ENCODE data around the gene PRDM1. TPM values are rescaled to one million over a fixed set of nuclear protein-coding genes. Genes with fewer than 3 reads are reported as not detected.

PRDM1 gene
- total and polyA plus RNA-seq, 2 donors (not counting 1 experiment from before 2014, with no cell fraction given), result 6.9 to 9.6 TPM

- no peaks in the 10 kb centered on the region for H3K79me2 ChIP-seq (ENCODE audit: control insufficient read depth, insufficient read depth, low read length)
- no peak overlapping the region for H3K27ac ChIP-seq (ENCODE audit: low read length in 2 of 2)
- peaks cover 49% of the 10 kb centered on the region for H3K4me1 Mint-ChIP-seq
- no peaks in the 10 kb centered on the region for H3K9me3 Mint-ChIP-seq (ENCODE audit: insufficient read depth)
- H4K20me1 ChIP-seq (ENCODE audit: control insufficient read depth, insufficient read depth, low read length, poor library complexity, severe bottlenecking), result no peaks in the 10 kb centered on the region
- intact Hi-C loops (cut with micrococcal nuclease), result no loop called here
- DNase-seq (no peak), ATAC-seq (ENCODE audit: low read depth) (no peak)
- peaks cover 6% of the 10 kb centered on the region for H3K27me3 Mint-ChIP-seq
- peaks cover 0 to 4% (median 1%) of the 10 kb centered on the region in 4 experiments for H3K27me3 ChIP-seq (replicated peaks in 1 of 4; ENCODE audit: control extremely low read depth in 1 of 4, control insufficient read depth in 3 of 4, insufficient read depth in 4 of 4, low read length in 3 of 4)
- 99% methylated on average over 5 of the region's 5 CpGs for WGBS (ENCODE audit: insufficient coverage)
- no peak overlapping the region for H2AFZ ChIP-seq (ENCODE audit: insufficient read depth, low read depth, low read length, poor library complexity, severe bottlenecking)
- no peak overlapping the region for H3K9ac ChIP-seq (ENCODE audit: low read length)
- H3K9me3 ChIP-seq (ENCODE audit: control extremely low read depth in 1 of 3, control insufficient read depth in 2 of 3, insufficient read depth in 1 of 3, low read length in 2 of 3), result no peaks in the 10 kb centered on the region
- peaks cover 26 to 35% of the 10 kb centered on the region in 2 donors for H3K4me1 ChIP-seq (ENCODE audit: control insufficient read depth in 2 of 2, insufficient read depth in 2 of 2, low read length in 2 of 2)
- POLR2A ChIA-PET, result interaction anchor here (0.6 kb wide), 1 partner anchor 100 kb away, joined by 3 read pairs; no protein-coding TSS in a partner anchor
- H3K36me3 ChIP-seq (replicated peaks in 1 of 2; ENCODE audit: control extremely low read depth in 1 of 2, control insufficient read depth in 1 of 2, extremely low read depth in 1 of 2, insufficient read depth in 2 of 2, low read length in 1 of 2), result no peaks in the 10 kb centered on the region
- no peak overlapping the region for H3K27ac Mint-ChIP-seq
- no peak overlapping the region for H3K4me2 ChIP-seq (replicated peaks; ENCODE audit: low read depth, low read length, poor library complexity, severe bottlenecking)
- H3K4me3 ChIP-seq (ENCODE audit: control extremely low read depth in 1 of 5, extremely low read depth in 1 of 5, insufficient read depth in 1 of 5, low read depth in 2 of 5, low read length in 4 of 5), result no peak overlapping the region
- CTCF ChIA-PET, result interaction anchor here (0.6 to 3.8 kb wide), 9 partner anchors 16 to 198 kb away, joined by 3 to 34 read pairs (median 4); no protein-coding TSS in a partner anchor
- no peak overlapping the region for H3K4me3 Mint-ChIP-seq
- TF ChIP-seq CTCF (IDR thresholded peaks at IDR 0.05), result no peak
- TF ChIP-seq EZH2 (IDR thresholded peaks at IDR 0.05; ENCODE audit: borderline replicate concordance, insufficient read depth, low read depth, low read length, poor library complexity, severe bottlenecking), result no peak
Observed at GRCh38 chr6:106092279-106092678, 6.1 kb downstream of the PRDM1 start.

- CTCF ChIA-PET, result interaction anchor here (3.0 to 3.8 kb wide), 2 partner anchors 102 to 129 kb away, joined by 12 to 34 read pairs; no protein-coding TSS in a partner anchor
- H2AFZ ChIP-seq (ENCODE audit: insufficient read depth, low read depth, low read length, poor library complexity, severe bottlenecking), result no peak overlapping the region
- Mint-ChIP-seq H3K4me1 (peaks cover 66% of the 10 kb centered on the region), H3K4me3 (peak overlapping the region; percentile 70), H3K27ac (peak overlapping the region; percentile 85), H3K27me3 (peaks cover 3% of the 10 kb centered on the region), H3K9me3 (ENCODE audit: insufficient read depth) (no peaks in the 10 kb centered on the region)
- H3K79me2 ChIP-seq (ENCODE audit: control insufficient read depth, insufficient read depth, low read length), result no peaks in the 10 kb centered on the region
- ATAC-seq (ENCODE audit: low read depth) (no peak), DNase-seq (peak; percentile 50)
- H3K4me2 ChIP-seq (replicated peaks; ENCODE audit: low read depth, low read length, poor library complexity, severe bottlenecking), result peak overlapping the region; percentile 54
- H3K36me3 ChIP-seq (replicated peaks in 1 of 2; ENCODE audit: control extremely low read depth in 1 of 2, control insufficient read depth in 1 of 2, extremely low read depth in 1 of 2, insufficient read depth in 2 of 2, low read length in 1 of 2), result no peaks in the 10 kb centered on the region
- no peaks in the 10 kb centered on the region for H4K20me1 ChIP-seq (ENCODE audit: control insufficient read depth, insufficient read depth, low read length, poor library complexity, severe bottlenecking)
- POLR2A ChIA-PET, result interaction anchor here (0.6 to 0.9 kb wide), 2 partner anchors 9 to 100 kb away, joined by 3 read pairs; no protein-coding TSS in a partner anchor
- H3K9ac ChIP-seq (ENCODE audit: low read length), result peak overlapping the region; percentile 14
- H3K27ac ChIP-seq (ENCODE audit: low read length in 2 of 2), result peak overlapping the region in 1 of 2 donors; percentile 15
- no peaks in the 10 kb centered on the region for H3K27me3 ChIP-seq (replicated peaks in 1 of 4; ENCODE audit: control extremely low read depth in 1 of 4, control insufficient read depth in 3 of 4, insufficient read depth in 4 of 4, low read length in 3 of 4)
- H3K9me3 ChIP-seq (ENCODE audit: control extremely low read depth in 1 of 3, control insufficient read depth in 2 of 3, insufficient read depth in 1 of 3, low read length in 2 of 3), result no peaks in the 10 kb centered on the region
- no peak overlapping the region for H3K4me3 ChIP-seq (ENCODE audit: control extremely low read depth in 1 of 5, extremely low read depth in 1 of 5, insufficient read depth in 1 of 5, low read depth in 2 of 5, low read length in 4 of 5)
- H3K4me1 ChIP-seq (ENCODE audit: control insufficient read depth in 2 of 2, insufficient read depth in 2 of 2, low read length in 2 of 2), result peaks cover 32 to 33% of the 10 kb centered on the region in 2 donors
- intact Hi-C loops (cut with micrococcal nuclease), result no loop called here
- no peak for TF ChIP-seq CTCF (IDR thresholded peaks at IDR 0.05)
- no peak for TF ChIP-seq EZH2 (IDR thresholded peaks at IDR 0.05; ENCODE audit: borderline replicate concordance, insufficient read depth, low read depth, low read length, poor library complexity, severe bottlenecking)
- 29% methylated on average over 1 of the region's 7 CpGs for WGBS (ENCODE audit: insufficient coverage)
Observed at GRCh38 chr6:106094261-106094963, 8.3 kb downstream of the PRDM1 start.
